Measurements from ENCODE around the gene VCL. TPM values are rescaled to one million over a fixed set of nuclear protein-coding genes. Genes with fewer than 3 reads are reported as not detected.

VCL gene
- polyA plus RNA-seq, 1 of the 3 experiments (the other 2 are of a cell fraction) = 147 TPM

DNA sequence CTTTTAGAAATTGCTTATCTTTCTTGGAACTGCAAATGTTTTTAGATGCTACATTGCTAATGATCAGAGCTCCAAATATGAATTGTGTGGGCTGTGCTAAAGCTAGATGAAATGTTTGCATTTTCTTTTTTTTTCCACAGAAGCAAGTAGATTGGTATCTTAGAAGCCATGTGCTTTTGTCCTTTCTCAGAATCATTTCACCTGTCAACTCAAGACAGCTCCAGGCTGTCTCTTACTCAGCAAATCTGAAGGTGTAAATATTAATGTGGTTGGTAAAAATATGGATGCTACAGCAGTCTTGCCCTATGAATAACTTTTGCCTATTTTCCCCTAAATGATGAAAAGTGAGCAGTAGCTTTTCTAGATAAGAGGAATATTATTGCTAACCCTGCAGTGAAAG, 111.5 kb downstream of the VCL start:
- peaks cover 0 to 24% of the 10 kb centered on the region in 2 experiments; a peak in 2 of 4 replicates for H3K4me1 ChIP-seq (ENCODE audit: control insufficient read depth in 1 of 2, insufficient read depth in 2 of 2, low read depth in 1 of 2, low read length in 1 of 2)
- H3K27ac ChIP-seq (ENCODE audit: low read depth in 2 of 2, low read length in 1 of 2) = no peak overlapping the region
- no peak for DNase-seq
- H3K4me2 ChIP-seq = no peak overlapping the region
- peaks cover 22% of the 10 kb centered on the region for H4K20me1 ChIP-seq (ENCODE audit: insufficient read depth)
- H3K9me3 ChIP-seq = no peaks in the 10 kb centered on the region
- peaks cover 81 to 85% of the 10 kb centered on the region in 2 experiments for H3K36me3 ChIP-seq (replicated peaks in 1 of 2; ENCODE audit: control insufficient read depth in 1 of 2, insufficient read depth in 2 of 2, low read length in 1 of 2)
- no peak overlapping the region for H3K9ac ChIP-seq
- H3F3A ChIP-seq (replicated peaks; ENCODE audit: insufficient read depth) = peaks cover 32% of the 10 kb centered on the region
- H3K4me3 ChIP-seq (ENCODE audit: low read depth in 2 of 2, low read length in 1 of 2) = no peak overlapping the region
- no peak overlapping the region for H2AFZ ChIP-seq (ENCODE audit: low read depth)
- no peaks in the 10 kb centered on the region for H3K27me3 ChIP-seq (ENCODE audit: insufficient read depth)
- ChIA-PET POLR2A (no interaction called here), CTCF (interaction anchor here (0.7 to 2.0 kb wide), 8 partner anchors 9 to 261 kb away, joined by 3 to 6 read pairs (median 3); no protein-coding TSS in a partner anchor)
- TF ChIP-seq TAF1 (IDR thresholded peaks at IDR 0.05; ENCODE audit: borderline replicate concordance, low read depth, low read length) = no peak
- no peak for TF ChIP-seq REST (IDR thresholded peaks at IDR 0.05; ENCODE audit: low read depth, low read length)
- no peak for TF ChIP-seq GATA2 (CRISPR knock-in tag; IDR thresholded peaks at IDR 0.05)
- no peak for TF ChIP-seq TEAD4 (IDR thresholded peaks at IDR 0.05; ENCODE audit: borderline replicate concordance, insufficient read depth)
- TF ChIP-seq, protein P1, sequence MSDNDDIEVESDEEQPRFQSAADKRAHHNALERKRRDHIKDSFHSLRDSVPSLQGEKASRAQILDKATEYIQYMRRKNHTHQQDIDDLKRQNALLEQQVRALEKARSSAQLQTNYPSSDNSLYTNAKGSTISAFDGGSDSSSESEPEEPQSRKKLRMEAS (IDR thresholded peaks at IDR 0.05; ENCODE audit: low read depth) = no peak
- TF ChIP-seq FOXM1 (IDR thresholded peaks at IDR 0.05; ENCODE audit: low read depth) = no peak
- peaks cover 85% of the 10 kb centered on the region for H3K79me2 ChIP-seq (ENCODE audit: insufficient read depth)
- H3K9me2 ChIP-seq = no peaks in the 10 kb centered on the region

GRCh38 chr10:74110120-74110519, 112.2 kb downstream of the VCL start:
- Histone ChIP-seq H3K4me3 (ENCODE audit: low read depth in 2 of 2, low read length in 1 of 2) (no peak overlapping the region), H3K9ac (no peak overlapping the region), H3K4me1 (ENCODE audit: control insufficient read depth in 1 of 2, insufficient read depth in 2 of 2, low read depth in 1 of 2, low read length in 1 of 2) (peaks cover 0 to 30% of the 10 kb centered on the region in 2 experiments; a peak in 2 of 4 replicates), H3K36me3 (replicated peaks in 1 of 2; ENCODE audit: control insufficient read depth in 1 of 2, insufficient read depth in 2 of 2, low read length in 1 of 2) (peaks cover 81 to 85% of the 10 kb centered on the region in 2 experiments), H4K20me1 (ENCODE audit: insufficient read depth) (peaks cover 22% of the 10 kb centered on the region), H2AFZ (ENCODE audit: low read depth) (no peak overlapping the region), H3K9me3 (no peaks in the 10 kb centered on the region), H3K4me2 (no peak overlapping the region), H3K27ac (ENCODE audit: low read depth in 2 of 2, low read length in 1 of 2) (peak overlapping the region in 1 of 2 experiments; percentile 19; a peak in 1 of 4 replicates), H3K27me3 (ENCODE audit: insufficient read depth) (no peaks in the 10 kb centered on the region), H3F3A (replicated peaks; ENCODE audit: insufficient read depth) (peaks cover 34% of the 10 kb centered on the region), H3K9me2 (no peaks in the 10 kb centered on the region), H3K79me2 (ENCODE audit: insufficient read depth) (peaks cover 89% of the 10 kb centered on the region)
- ChIA-PET CTCF (interaction anchor here (1.7 kb wide), 1 partner anchor 223 kb away, joined by 6 read pairs; no protein-coding TSS in a partner anchor), POLR2A (interaction anchor here (0.5 kb wide), 1 partner anchor 23 kb away, joined by 3 read pairs; no protein-coding TSS in a partner anchor)
- TF ChIP-seq PBX3 (IDR thresholded peaks at IDR 0.05) (no peak), TEAD4 (IDR thresholded peaks at IDR 0.05; ENCODE audit: borderline replicate concordance, insufficient read depth) (no peak), USF2 (IDR thresholded peaks at IDR 0.05; ENCODE audit: borderline replicate concordance, low read depth, low read length) (no peak), YY1 (IDR thresholded peaks at IDR 0.05; ENCODE audit: low read depth) (no peak), GATA2 (CRISPR knock-in tag; IDR thresholded peaks at IDR 0.05) (no peak), SMC3 (IDR thresholded peaks at IDR 0.05; ENCODE audit: low read depth, low read length) (no peak)
- 91% methylated on average over 1 of the region's 1 CpG for WGBS (ENCODE audit: low lambda C conversion rate)
- DNase-seq = no peak

Measured in SK-N-SH (cell line).